Hematopoietic multipotent progenitor cell treated with erythropoietin and hydrocortisone succinate and interleukin-3 and kit ligand, for 15 days (in vitro differentiated cells): ENCODE data around the gene MMP11.

Experiments used
- DNase-seq: peaks from one replicate; pipeline ENCODE4 v3.0.0-alpha.2; 2015; ENCODE audit warnings: low spot score

MMP11 gene

GRCh38 chr22:23781511-23782183, 9.0 kb downstream of the MMP11 start:
- DNase-seq = no peak

- DNase-seq = no peak
These were observed 9.6 kb downstream of the MMP11 start for GRCh38 chr22:23782252-23782651.

- no peak for DNase-seq
These were observed 10.1 kb downstream of the MMP11 start for GRCh38 chr22:23782703-23783102.

- DNase-seq = no peak
These were observed 10.9 kb downstream of the MMP11 start for GRCh38 chr22:23783265-23784150.

GRCh38 chr22:23784215-23784732, 11.6 kb downstream of the MMP11 start:
- no peak for DNase-seq

- DNase-seq = no peak
These were observed 13.6 kb downstream of the MMP11 start for GRCh38 chr22:23786261-23786710.

GRCh38 chr22:23786752-23787599, 14.3 kb downstream of the MMP11 start, which contains the start of gene SMARCB1:
Gene SMARCB1 (plus strand): TSS chr22:23786966. CDS start chr22:23787170, 204 bp downstream.
- DNase-seq = peak; percentile 87

GRCh38 chr22:23787600-23787896, 14.9 kb downstream of the MMP11 start:
- no peak for DNase-seq

GRCh38 chr22:23787910-23788309, 15.3 kb downstream of the MMP11 start:
- DNase-seq = no peak

- no peak for DNase-seq
These were observed 16.5 kb downstream of the MMP11 start for GRCh38 chr22:23789121-23789520.

GRCh38 chr22:23789638-23790037, 17.0 kb downstream of the MMP11 start:
- DNase-seq = no peak

- no peak for DNase-seq
These were observed 18.4 kb downstream of the MMP11 start for GRCh38 chr22:23790819-23791737.

- no peak for DNase-seq
These were observed 19.3 kb downstream of the MMP11 start for GRCh38 chr22:23791738-23792645.

GRCh38 chr22:23793326-23793725, 20.7 kb downstream of the MMP11 start:
- DNase-seq = no peak

GRCh38 chr22:23796461-23796860, 23.8 kb downstream of the MMP11 start:
- DNase-seq = no peak

- no peak for DNase-seq
These were observed 27.9 kb downstream of the MMP11 start for GRCh38 chr22:23800297-23801237.

GRCh38 chr22:23801238-23801821, 28.7 kb downstream of the MMP11 start:
- no peak for DNase-seq

GRCh38 chr22:23801886-23802377, 29.3 kb downstream of the MMP11 start:
- no peak for DNase-seq
